GM19035 (cell line): Measurements from ENCODE around the gene COL1A2.

ENCODE experiments used
- ATAC-seq: cut with Tn5 transposase; IDR thresholded peaks from one replicate; pipeline ENCODE4 v1.9.1; 2021; ENCODE audit not compliant: unreplicated experiment

COL1A2 gene

GRCh38 chr7:94382746-94383145, 11.9 kb upstream of the COL1A2 start:
- no peak for ATAC-seq

GRCh38 chr7:94384315-94384714, 10.4 kb upstream of the COL1A2 start:
- ATAC-seq, result no peak

GRCh38 chr7:94386416-94386815, 8.3 kb upstream of the COL1A2 start:
- ATAC-seq, result no peak

- ATAC-seq, result no peak
Observed at GRCh38 chr7:94388540-94388939, 6.2 kb upstream of the COL1A2 start.

- no peak for ATAC-seq
Observed at GRCh38 chr7:94389381-94389780, 5.3 kb upstream of the COL1A2 start.

GRCh38 chr7:94391726-94392392, 2.8 kb upstream of the COL1A2 start:
- no peak for ATAC-seq

GRCh38 chr7:94392393-94392786, 2.3 kb upstream of the COL1A2 start:
- no peak for ATAC-seq

- no peak for ATAC-seq
Observed at GRCh38 chr7:94393246-94394108, 1.2 kb upstream of the COL1A2 start.

GRCh38 chr7:94394109-94394436, 622 bp upstream of the COL1A2 start:
- ATAC-seq, result no peak

GRCh38 chr7:94395141-94396036, 694 bp downstream of the COL1A2 start:
- peak; percentile 88 for ATAC-seq

- ATAC-seq, result no peak
Observed at GRCh38 chr7:94396037-94396431, 1.3 kb downstream of the COL1A2 start.

- ATAC-seq, result no peak
Observed at GRCh38 chr7:94396596-94396995, 1.9 kb downstream of the COL1A2 start.

- ATAC-seq, result no peak
Observed at GRCh38 chr7:94397722-94398121, 3.0 kb downstream of the COL1A2 start.

- ATAC-seq, result no peak
Observed at GRCh38 chr7:94398841-94399240, 4.1 kb downstream of the COL1A2 start.

GRCh38 chr7:94400022-94400421, 5.3 kb downstream of the COL1A2 start:
- ATAC-seq, result no peak

GRCh38 chr7:94400643-94401427, 6.1 kb downstream of the COL1A2 start:
- no peak for ATAC-seq

- ATAC-seq, result no peak
Observed at GRCh38 chr7:94401428-94401814, 6.7 kb downstream of the COL1A2 start.

- ATAC-seq, result no peak
Observed at GRCh38 chr7:94403546-94403945, 8.9 kb downstream of the COL1A2 start.

- no peak for ATAC-seq
Observed at GRCh38 chr7:94405506-94405905, 10.8 kb downstream of the COL1A2 start.

- ATAC-seq, result no peak
Observed at GRCh38 chr7:94406696-94407095, 12.0 kb downstream of the COL1A2 start.
